ENCODE results near the gene SLC19A1. TPM values are rescaled to one million over a fixed set of nuclear protein-coding genes. Genes with fewer than 3 reads are reported as not detected.
A peak's percentile ranks its signal among the peaks of the same experiment; 100 is the strongest.

SLC19A1 gene
- total RNA-seq, 5 donors from 2014 or later (not counting 1 experiment from before 2014, with no cell fraction given), result 10.4 to 19.2 (median 16.4) TPM

DNA sequence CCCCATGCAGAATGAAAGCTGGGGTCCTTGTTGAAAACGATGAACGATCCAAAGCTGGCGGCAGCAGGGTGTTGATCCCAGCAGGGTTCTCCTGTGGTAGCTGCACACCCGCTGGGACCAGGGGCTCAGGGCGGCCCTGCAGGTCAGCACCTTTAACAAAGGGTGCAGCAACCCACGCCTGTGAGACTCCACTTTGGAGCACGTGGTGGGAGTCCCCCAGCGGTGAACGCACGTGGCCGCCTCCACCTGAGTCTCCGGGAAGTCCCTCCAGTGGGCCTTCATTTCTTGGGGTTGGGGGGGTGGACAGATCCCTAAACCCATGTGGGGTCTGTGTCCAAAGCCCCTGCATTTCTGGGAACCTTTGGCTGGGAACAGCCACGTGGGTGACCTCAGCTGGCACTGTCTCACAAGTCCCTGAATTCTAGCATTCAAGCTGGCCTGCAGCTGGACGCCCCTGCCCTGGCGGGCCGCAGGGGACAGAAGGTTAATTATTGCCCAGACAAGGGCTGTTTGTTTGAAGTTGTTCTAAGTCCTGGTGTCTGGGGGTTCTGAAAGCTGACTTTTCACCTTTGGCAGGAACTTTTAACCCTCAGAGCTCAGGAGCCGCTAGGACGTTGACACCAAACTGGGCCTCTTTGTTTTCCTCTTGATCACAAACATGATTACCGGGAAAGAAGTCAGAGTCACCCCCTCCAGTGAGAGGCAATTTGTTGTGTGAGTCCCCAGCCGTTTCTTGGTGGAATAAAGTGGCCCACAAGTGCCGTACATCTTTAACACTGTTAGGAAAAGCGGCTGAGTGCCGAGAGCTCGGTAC lies 72.8 kb downstream of the SLC19A1 start:
- Histone ChIP-seq H3K4me1 (ENCODE audit: control insufficient read depth in 1 of 2, extremely low read depth in 1 of 2, insufficient read depth in 2 of 2, low read length in 2 of 2) (peaks cover 4 to 26% of the 10 kb centered on the region in 2 experiments), H3K4me3 (ENCODE audit: control insufficient read depth in 1 of 2, extremely low read depth in 1 of 2, low read length in 1 of 2) (no peak overlapping the region), H3K27me3 (replicated peaks in 1 of 2; ENCODE audit: control insufficient read depth in 2 of 2, extremely low read depth in 1 of 2, insufficient read depth in 2 of 2, low read length in 1 of 2) (peaks cover 0 to 33% of the 10 kb centered on the region in 2 experiments), H3K36me3 (ENCODE audit: control insufficient read depth in 2 of 2, extremely low read depth in 1 of 2, insufficient read depth in 1 of 2, low read length in 1 of 2) (no peaks in the 10 kb centered on the region), H3K9me3 (no peaks in the 10 kb centered on the region), H3K27ac (ENCODE audit: low read length) (no peak overlapping the region)
- 86% methylated on average over 22 of the region's 24 CpGs for WGBS (ENCODE audit: insufficient coverage)
- ATAC-seq (replicated peaks in 1 of 4) (no peak), DNase-seq (no peak)
- ChIA-PET CTCF (interaction anchor here in 1 of 2 donors (0.6 kb wide), 1 partner anchor 8 kb away, joined by 3 read pairs; no protein-coding TSS in a partner anchor), POLR2A (no interaction called here)
- H3K4me3 Mint-ChIP-seq, result no peak overlapping the region
- H3K27me3 Mint-ChIP-seq, result peaks cover 0 to 14% of the 10 kb centered on the region in 2 donors
- H3K36me3 Mint-ChIP-seq, result no peaks in the 10 kb centered on the region
- peaks cover 10 to 27% (median 12%) of the 10 kb centered on the region in 3 donors for H3K4me1 Mint-ChIP-seq
- H3K9me3 Mint-ChIP-seq, result no peaks in the 10 kb centered on the region
- H3K27ac Mint-ChIP-seq, result peak overlapping the region; percentile 1 to 95

DNA sequence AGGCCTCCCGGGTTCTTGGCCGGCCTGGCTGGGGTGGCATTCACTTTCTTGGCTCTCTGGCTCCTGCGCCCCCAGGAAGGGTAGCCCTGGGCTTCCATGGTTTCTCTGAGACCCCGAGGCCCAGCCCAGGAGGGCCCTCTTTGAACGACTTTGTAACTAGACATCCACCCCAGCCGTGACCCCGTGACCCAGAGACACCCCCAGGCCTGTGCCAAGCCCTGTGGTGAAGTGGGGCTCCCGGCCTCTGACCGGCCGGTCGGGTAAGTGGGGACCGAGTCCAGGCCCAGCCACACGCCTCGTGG lies 73.3 kb downstream of the SLC19A1 start:
- WGBS (ENCODE audit: insufficient coverage), result 94% methylated on average over 13 of the region's 14 CpGs
- no peaks in the 10 kb centered on the region for H3K36me3 Mint-ChIP-seq
- H3K27me3 Mint-ChIP-seq, result peaks cover 0 to 13% of the 10 kb centered on the region in 2 donors
- ATAC-seq (replicated peaks in 1 of 4) (no peak), DNase-seq (no peak)
- peaks cover 0 to 35% of the 10 kb centered on the region in 2 experiments for H3K27me3 ChIP-seq (replicated peaks in 1 of 2; ENCODE audit: control insufficient read depth in 2 of 2, extremely low read depth in 1 of 2, insufficient read depth in 2 of 2, low read length in 1 of 2)
- H3K36me3 ChIP-seq (ENCODE audit: control insufficient read depth in 2 of 2, extremely low read depth in 1 of 2, insufficient read depth in 1 of 2, low read length in 1 of 2), result no peaks in the 10 kb centered on the region
- no peak overlapping the region for H3K27ac ChIP-seq (ENCODE audit: low read length)
- H3K27ac Mint-ChIP-seq, result no peak overlapping the region
- no peaks in the 10 kb centered on the region for H3K9me3 ChIP-seq
- H3K4me3 ChIP-seq (ENCODE audit: control insufficient read depth in 1 of 2, extremely low read depth in 1 of 2, low read length in 1 of 2), result no peak overlapping the region
- no peaks in the 10 kb centered on the region for H3K9me3 Mint-ChIP-seq
- H3K4me1 Mint-ChIP-seq, result peaks cover 5 to 22% (median 12%) of the 10 kb centered on the region in 3 donors
- no peak overlapping the region for H3K4me3 Mint-ChIP-seq
- ChIA-PET POLR2A (no interaction called here), CTCF (interaction anchor here in 1 of 2 donors (0.6 kb wide), 1 partner anchor 8 kb away, joined by 3 read pairs; no protein-coding TSS in a partner anchor)
- peaks cover 4 to 24% of the 10 kb centered on the region in 2 experiments for H3K4me1 ChIP-seq (ENCODE audit: control insufficient read depth in 1 of 2, extremely low read depth in 1 of 2, insufficient read depth in 2 of 2, low read length in 2 of 2)

DNA sequence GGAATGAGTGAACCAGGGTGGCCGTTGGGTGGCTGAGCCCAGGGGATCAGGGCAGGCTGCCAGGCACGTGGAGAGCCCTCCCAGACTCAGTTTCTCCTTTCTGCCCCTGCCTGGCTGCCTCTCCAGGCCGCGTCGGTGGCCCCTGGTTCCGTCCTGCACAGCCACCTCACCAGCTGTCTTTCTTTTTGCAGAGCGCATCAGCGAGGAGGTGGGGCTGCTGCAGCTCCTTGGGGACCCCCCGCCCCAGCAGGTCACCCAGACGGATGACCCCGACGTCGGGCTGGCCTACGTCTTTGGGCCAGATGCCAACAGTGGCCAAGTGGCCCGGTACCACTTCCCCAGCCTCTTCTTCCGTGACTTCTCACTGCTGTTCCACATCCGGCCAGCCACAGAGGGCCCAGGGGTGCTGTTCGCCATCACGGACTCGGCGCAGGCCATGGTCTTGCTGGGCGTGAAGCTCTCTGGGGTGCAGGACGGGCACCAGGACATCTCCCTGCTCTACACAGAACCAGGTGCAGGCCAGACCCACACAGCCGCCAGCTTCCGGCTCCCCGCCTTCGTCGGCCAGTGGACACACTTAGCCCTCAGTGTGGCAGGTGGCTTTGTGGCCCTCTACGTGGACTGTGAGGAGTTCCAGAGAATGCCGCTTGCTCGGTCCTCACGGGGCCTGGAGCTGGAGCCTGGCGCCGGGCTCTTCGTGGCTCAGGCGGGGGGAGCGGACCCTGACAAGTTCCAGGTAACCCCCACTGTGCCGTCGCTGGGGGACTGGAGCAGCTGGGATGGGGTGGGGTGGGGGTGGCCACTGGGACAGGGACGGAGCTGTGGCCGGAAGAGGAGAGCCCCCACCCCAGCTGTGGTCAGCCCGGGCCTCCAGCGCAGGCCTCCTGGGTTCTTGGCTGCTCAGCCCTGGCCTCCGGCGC lies 73.9 kb downstream of the SLC19A1 start:
- ATAC-seq (replicated peaks in 1 of 4) (no peak), DNase-seq (no peak)
- no peaks in the 10 kb centered on the region for H3K36me3 Mint-ChIP-seq

DNA sequence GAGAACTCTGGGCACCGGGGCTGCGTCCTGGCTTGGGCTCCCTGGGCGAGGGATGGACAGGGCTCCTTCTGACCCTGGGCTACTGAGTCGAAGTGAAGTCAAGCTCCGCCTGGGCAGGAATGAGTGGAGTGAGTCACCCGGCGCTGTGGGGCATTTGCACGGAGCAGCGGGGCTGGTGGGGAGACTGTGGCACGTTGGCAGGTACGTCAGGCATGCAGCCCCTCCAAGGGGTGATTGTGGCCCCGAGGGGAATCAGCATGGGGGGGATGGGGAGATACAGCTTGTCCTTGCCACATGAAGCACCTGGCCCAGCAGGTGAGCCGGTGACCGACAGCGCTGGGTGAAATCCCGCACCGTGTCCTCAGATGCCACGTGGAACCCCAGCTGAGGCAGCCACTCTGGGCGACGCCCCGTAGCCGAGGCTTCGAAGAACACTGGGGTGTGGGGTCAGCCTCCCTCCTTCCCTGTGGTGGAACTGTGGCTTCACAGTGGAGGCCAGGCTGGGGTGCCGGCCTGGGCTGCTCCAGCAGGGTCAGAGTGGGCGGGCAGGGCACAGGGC lies 74.9 kb downstream of the SLC19A1 start:
- DNase-seq, result no peak

More for the DNA sequence above, 73.9 kb downstream of the SLC19A1 start:
- no peaks in the 10 kb centered on the region for H3K36me3 ChIP-seq (ENCODE audit: control insufficient read depth in 2 of 2, extremely low read depth in 1 of 2, insufficient read depth in 1 of 2, low read length in 1 of 2)
- H3K4me1 ChIP-seq (ENCODE audit: control insufficient read depth in 1 of 2, extremely low read depth in 1 of 2, insufficient read depth in 2 of 2, low read length in 2 of 2), result peaks cover 4 to 20% of the 10 kb centered on the region in 2 experiments
- CTCF ChIA-PET, result interaction anchor here in 1 of 2 donors (0.6 kb wide), 1 partner anchor 9 kb away, joined by 3 read pairs; no protein-coding TSS in a partner anchor
- Mint-ChIP-seq H3K4me1 (peaks cover 4 to 19% (median 12%) of the 10 kb centered on the region in 3 donors), H3K4me3 (no peak overlapping the region), H3K27me3 (peaks cover 0 to 17% of the 10 kb centered on the region in 2 donors), H3K9me3 (no peaks in the 10 kb centered on the region), H3K27ac (no peak overlapping the region)
- WGBS (ENCODE audit: insufficient coverage), result 88% methylated on average over 37 of the region's 45 CpGs
- POLR2A ChIA-PET, result no interaction called here
- H3K27me3 ChIP-seq (replicated peaks in 1 of 2; ENCODE audit: control insufficient read depth in 2 of 2, extremely low read depth in 1 of 2, insufficient read depth in 2 of 2, low read length in 1 of 2), result peaks cover 0 to 37% of the 10 kb centered on the region in 2 experiments
- no peaks in the 10 kb centered on the region for H3K9me3 ChIP-seq
- H3K4me3 ChIP-seq (ENCODE audit: control insufficient read depth in 1 of 2, extremely low read depth in 1 of 2, low read length in 1 of 2), result no peak overlapping the region
- no peak overlapping the region for H3K27ac ChIP-seq (ENCODE audit: low read length)

DNA sequence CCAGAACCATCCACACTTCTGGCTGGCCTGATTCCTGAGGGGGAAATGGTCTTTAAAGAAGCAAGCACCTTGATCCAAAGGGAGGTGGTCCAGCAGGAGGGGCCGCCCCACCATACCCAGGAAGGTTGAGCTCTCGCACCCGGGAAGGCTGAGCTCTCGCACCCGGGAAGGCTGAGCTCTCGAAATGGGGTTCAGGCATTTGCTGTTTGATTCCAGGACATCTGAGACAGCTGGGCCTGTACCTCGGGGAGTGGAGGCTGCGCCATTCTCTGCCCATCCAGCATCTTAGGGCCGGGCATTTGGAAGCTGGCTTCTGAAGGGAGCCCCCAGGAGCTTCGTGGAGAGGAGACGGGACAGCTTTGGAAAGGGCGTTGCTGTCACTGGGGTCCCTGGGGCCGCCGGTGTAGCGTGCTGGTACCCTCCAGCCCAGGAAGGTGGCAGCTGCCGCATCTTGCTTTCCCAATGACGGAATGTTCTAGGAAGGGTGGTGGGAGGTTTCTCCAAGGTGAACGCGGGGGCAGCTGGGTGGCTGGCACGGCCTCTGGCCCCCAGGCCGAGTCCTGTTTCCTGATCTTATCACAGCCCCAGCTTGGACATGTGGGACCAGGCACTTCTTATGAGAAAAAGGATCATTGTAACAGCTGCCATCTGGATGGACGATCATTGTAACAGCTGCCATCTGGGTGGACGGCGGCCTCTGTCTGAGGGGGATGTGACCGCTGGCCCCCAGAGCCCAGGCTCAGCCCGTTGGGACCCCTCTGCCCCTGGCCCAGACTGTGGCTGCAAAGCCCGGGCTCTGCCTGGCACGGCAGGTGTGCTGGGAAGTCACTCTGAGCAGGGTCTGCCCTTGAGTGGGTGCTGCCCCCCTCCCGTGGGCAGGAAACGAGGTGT lies 75.7 kb downstream of the SLC19A1 start:
- ChIA-PET CTCF (no interaction called here), POLR2A (no interaction called here)
- Mint-ChIP-seq H3K4me3 (no peak overlapping the region), H3K36me3 (no peaks in the 10 kb centered on the region), H3K9me3 (peaks cover 5 to 10% (median 9%) of the 10 kb centered on the region in 3 donors), H3K27ac (no peak overlapping the region), H3K4me1 (peaks cover 4 to 17% (median 12%) of the 10 kb centered on the region in 3 donors), H3K27me3 (peaks cover 0 to 17% of the 10 kb centered on the region in 2 donors)
- H3K4me1 ChIP-seq (ENCODE audit: control insufficient read depth in 1 of 2, extremely low read depth in 1 of 2, insufficient read depth in 2 of 2, low read length in 2 of 2), result peaks cover 3 to 12% of the 10 kb centered on the region in 2 experiments
- H3K4me3 ChIP-seq (ENCODE audit: control insufficient read depth in 1 of 2, extremely low read depth in 1 of 2, low read length in 1 of 2), result no peak overlapping the region
- DNase-seq, result no peak
- no peaks in the 10 kb centered on the region for H3K36me3 ChIP-seq (ENCODE audit: control insufficient read depth in 2 of 2, extremely low read depth in 1 of 2, insufficient read depth in 1 of 2, low read length in 1 of 2)
- no peak overlapping the region for H3K27ac ChIP-seq (ENCODE audit: low read length)
- no peak for ATAC-seq (replicated peaks in 1 of 4)
- H3K27me3 ChIP-seq (replicated peaks in 1 of 2; ENCODE audit: control insufficient read depth in 2 of 2, extremely low read depth in 1 of 2, insufficient read depth in 2 of 2, low read length in 1 of 2), result peaks cover 0 to 37% of the 10 kb centered on the region in 2 experiments
- WGBS (ENCODE audit: insufficient coverage), result 82% methylated on average over 30 of the region's 30 CpGs
- H3K9me3 ChIP-seq, result no peaks in the 10 kb centered on the region

More for the DNA sequence above, 74.9 kb downstream of the SLC19A1 start:
- no peak overlapping the region for H3K27ac ChIP-seq (ENCODE audit: low read length)
- Mint-ChIP-seq H3K36me3 (no peaks in the 10 kb centered on the region), H3K27ac (no peak overlapping the region), H3K9me3 (peaks cover 2 to 6% (median 2%) of the 10 kb centered on the region in 3 donors), H3K4me1 (peaks cover 4 to 17% (median 12%) of the 10 kb centered on the region in 3 donors), H3K27me3 (peaks cover 0 to 17% of the 10 kb centered on the region in 2 donors), H3K4me3 (no peak overlapping the region)
- H3K9me3 ChIP-seq, result no peaks in the 10 kb centered on the region
- H3K27me3 ChIP-seq (replicated peaks in 1 of 2; ENCODE audit: control insufficient read depth in 2 of 2, extremely low read depth in 1 of 2, insufficient read depth in 2 of 2, low read length in 1 of 2), result peaks cover 0 to 37% of the 10 kb centered on the region in 2 experiments
- peaks cover 4 to 17% of the 10 kb centered on the region in 2 experiments for H3K4me1 ChIP-seq (ENCODE audit: control insufficient read depth in 1 of 2, extremely low read depth in 1 of 2, insufficient read depth in 2 of 2, low read length in 2 of 2)
- ChIA-PET POLR2A (no interaction called here), CTCF (no interaction called here)
- no peak overlapping the region for H3K4me3 ChIP-seq (ENCODE audit: control insufficient read depth in 1 of 2, extremely low read depth in 1 of 2, low read length in 1 of 2)
- no peaks in the 10 kb centered on the region for H3K36me3 ChIP-seq (ENCODE audit: control insufficient read depth in 2 of 2, extremely low read depth in 1 of 2, insufficient read depth in 1 of 2, low read length in 1 of 2)
- WGBS (ENCODE audit: insufficient coverage), result 90% methylated on average over 23 of the region's 25 CpGs
- ATAC-seq (replicated peaks in 1 of 4), result no peak

Data from T-cell (primary cell).